Lower leg skin (tissue), 4 donors: Measurements from ENCODE around the gene VAX1. TPM values are rescaled to one million over a fixed set of nuclear protein-coding genes. Genes with fewer than 3 reads are reported as not detected.

Experiments
- DNase-seq, 2 donors: peaks; one replicate each; pipeline ENCODE4 v3.0.0-alpha.2; 2019; ENCODE audit warnings: low spot score in 2 of 2
- H3K4me3 ChIP-seq: fragments of 200-600 bp; sonication (generic); 2 replicates; pipeline ENCODE4 v1.5.1; 2017; ENCODE audit warnings: mild to moderate bottlenecking, low read depth; ENCODE audit not compliant: poor library complexity, severe bottlenecking
- POLR2A ChIP-seq, 2 donors: fragments of 450-650 bp; IDR thresholded peaks; one replicate each; pipeline ENCODE4 v1.6.1; 2016 to 2017; ENCODE audit warnings: antibody characterized with exemption in 2 of 2, mild to moderate bottlenecking in 1 of 2, moderate library complexity in 1 of 2
- WGBS, 2 donors: methylation state at CpG; one replicate each; pipeline ENCODE4 v1.1.5; 2018; 5-methylcytosine and 5-hydroxymethylcytosine counted together
- intact Hi-C: fragments of 100-400 bp; cut with DNase I; formaldehyde crosslinking; loops from one replicate; pipeline ENCODE4 v1.15.0; 2023; ENCODE audit warnings: low total_unique reads
- total RNA-seq, 4 donors: library from RNA; depleted of rRNA; stranded (reverse); fragments of >200 nt; gene quantifications; one replicate each; pipeline ENCODE4 v1.1.0, GENCODE V29; 2016
- TF ChIP-seq, protein P1 (sequence below), 3 donors: fragments of 450-650 bp; IDR thresholded peaks; one replicate each; pipeline ENCODE4 v1.5.1; 2016; ENCODE audit warnings: antibody characterized with exemption in 3 of 3, mild to moderate bottlenecking in 3 of 3, moderate library complexity in 2 of 3

The VAX1 gene
- total RNA-seq, 4 donors from 2014 or later: not detected

DNA sequence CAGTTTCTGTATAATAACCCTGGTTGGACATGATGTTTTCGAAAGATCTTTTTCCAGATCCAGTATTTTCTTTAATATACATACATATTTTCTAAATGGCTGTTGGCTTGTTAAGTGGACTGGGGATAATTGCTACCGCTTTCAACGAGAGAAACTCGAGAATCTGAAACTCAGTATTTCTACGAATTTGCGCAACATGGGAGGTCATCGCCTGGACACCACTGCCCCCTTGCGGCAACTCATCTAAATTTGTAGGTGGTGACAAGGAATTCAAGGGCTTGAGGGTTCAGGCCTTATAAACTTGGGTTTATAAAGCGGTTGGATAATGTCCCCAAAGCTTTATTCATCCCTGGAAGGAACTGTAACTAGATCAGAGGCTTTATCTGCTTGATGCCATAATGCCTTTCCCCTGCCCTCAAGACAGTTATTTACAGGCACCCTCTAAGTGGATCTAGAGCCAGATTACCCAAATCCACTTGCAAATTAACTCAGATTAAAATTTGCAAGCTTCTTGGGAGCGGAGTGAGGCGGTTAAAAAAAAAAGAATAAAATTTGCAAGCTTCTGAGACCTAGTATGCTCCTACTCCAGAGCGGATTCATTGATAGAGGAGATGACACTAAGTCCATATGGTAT lies 37.9 kb upstream of the VAX1 start:
- TF ChIP-seq, protein P1, sequence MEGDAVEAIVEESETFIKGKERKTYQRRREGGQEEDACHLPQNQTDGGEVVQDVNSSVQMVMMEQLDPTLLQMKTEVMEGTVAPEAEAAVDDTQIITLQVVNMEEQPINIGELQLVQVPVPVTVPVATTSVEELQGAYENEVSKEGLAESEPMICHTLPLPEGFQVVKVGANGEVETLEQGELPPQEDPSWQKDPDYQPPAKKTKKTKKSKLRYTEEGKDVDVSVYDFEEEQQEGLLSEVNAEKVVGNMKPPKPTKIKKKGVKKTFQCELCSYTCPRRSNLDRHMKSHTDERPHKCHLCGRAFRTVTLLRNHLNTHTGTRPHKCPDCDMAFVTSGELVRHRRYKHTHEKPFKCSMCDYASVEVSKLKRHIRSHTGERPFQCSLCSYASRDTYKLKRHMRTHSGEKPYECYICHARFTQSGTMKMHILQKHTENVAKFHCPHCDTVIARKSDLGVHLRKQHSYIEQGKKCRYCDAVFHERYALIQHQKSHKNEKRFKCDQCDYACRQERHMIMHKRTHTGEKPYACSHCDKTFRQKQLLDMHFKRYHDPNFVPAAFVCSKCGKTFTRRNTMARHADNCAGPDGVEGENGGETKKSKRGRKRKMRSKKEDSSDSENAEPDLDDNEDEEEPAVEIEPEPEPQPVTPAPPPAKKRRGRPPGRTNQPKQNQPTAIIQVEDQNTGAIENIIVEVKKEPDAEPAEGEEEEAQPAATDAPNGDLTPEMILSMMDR (IDR thresholded peaks at IDR 0.05): no peak
- no peak for TF ChIP-seq POLR2A (IDR thresholded peaks at IDR 0.05)
- no peak overlapping the region for H3K4me3 ChIP-seq
- intact Hi-C loops: loop anchor here (2.0 kb wide), 1 partner anchor 379 kb away; no protein-coding TSS in a partner anchor
- DNase-seq: peak; percentile 69 to 96
- WGBS, 2 donors: 31 to 33% methylated on average over 12 of the region's 12 CpGs

DNA sequence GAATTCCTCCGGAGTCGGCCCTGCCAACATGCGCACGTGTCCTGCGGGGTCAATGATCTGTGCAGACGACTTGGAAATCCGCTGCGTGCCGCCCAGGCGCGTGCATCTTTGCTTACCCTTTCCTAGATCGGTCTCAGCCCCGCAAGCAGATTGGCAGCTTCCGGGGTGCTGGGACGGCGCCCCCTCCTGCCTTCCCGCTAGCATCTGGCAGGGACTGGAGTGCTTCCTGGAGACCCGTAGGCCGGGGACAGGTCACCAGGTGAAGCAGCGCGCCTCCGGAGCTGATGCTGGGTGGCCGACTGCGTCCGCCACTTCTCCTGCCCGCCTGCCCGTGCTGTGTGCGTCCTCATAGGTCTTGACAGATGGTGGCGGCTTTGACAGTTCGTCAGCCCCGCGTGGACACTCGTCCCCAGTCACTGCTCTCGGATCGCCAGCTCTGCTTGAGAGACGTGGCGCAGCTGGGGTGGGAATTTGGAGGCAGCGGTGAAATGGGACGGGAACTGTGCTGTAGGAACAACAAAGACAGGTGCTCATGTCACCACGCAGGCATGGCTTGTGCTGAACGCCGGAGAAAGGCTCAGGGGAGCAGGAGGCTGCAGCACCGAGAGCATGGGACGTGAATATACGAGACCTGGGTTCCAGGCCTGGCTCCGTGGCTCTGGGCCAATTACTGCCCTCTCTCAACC lies 37.3 kb upstream of the VAX1 start:
- TF ChIP-seq POLR2A (IDR thresholded peaks at IDR 0.05): no peak
- TF ChIP-seq, protein P1 (IDR thresholded peaks at IDR 0.05): no peak
- WGBS, 2 donors: 2 to 3% methylated on average over 23 to 35 of the region's 46 CpGs
- H3K4me3 ChIP-seq: no peak overlapping the region
- intact Hi-C loops: loop anchor here (2.0 kb wide), 1 partner anchor 379 kb away; no protein-coding TSS in a partner anchor
- peak; percentile 21 to 88 for DNase-seq

DNA sequence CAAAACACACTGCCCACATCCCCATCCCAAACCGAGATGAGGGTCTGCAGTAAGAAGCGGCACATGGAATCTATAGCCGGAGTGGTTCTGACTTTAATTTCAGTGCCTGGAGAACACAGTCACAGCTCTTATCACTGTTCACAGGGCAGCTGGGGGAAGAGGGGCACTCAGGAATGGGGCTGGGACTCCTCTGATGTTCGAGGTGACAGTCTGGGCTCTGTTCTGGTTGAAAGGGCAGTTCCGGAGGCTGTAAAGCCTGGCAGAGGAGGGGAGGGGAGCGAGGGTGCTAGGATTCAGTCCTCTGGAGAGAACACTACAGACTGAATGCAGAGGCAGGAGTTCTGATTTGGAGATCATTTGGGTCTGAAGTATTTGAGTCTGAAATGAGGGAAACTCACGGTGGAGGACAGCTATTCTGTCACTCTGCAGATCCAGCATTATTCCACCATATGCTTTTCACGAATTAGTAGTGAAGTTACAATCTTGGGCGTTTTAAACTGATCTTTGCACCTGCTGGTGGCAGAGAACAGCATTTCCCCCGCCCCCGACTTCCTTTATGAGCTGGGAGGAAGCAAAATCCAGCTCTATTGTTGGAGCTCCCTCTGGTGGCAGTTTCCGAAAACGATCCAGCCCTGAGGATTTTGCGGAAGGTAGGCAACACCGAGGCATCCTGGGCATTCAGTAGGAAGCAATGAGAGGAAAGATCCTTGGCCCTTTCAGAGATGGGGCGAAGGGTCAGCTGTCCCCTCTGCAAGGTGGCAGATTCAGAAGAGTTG lies 36.6 kb upstream of the VAX1 start:
- no peak overlapping the region for H3K4me3 ChIP-seq
- DNase-seq: peak; percentile 71 to 95
- intact Hi-C loops: loop anchor here (2.0 kb wide), 1 partner anchor 378 kb away; no protein-coding TSS in a partner anchor
- TF ChIP-seq POLR2A (IDR thresholded peaks at IDR 0.05): no peak
- TF ChIP-seq, protein P1 (IDR thresholded peaks at IDR 0.05): peak in 1 of 3 donors; percentile 5
- 9% methylated on average over 16 of the region's 16 CpGs for WGBS, 2 donors

DNA sequence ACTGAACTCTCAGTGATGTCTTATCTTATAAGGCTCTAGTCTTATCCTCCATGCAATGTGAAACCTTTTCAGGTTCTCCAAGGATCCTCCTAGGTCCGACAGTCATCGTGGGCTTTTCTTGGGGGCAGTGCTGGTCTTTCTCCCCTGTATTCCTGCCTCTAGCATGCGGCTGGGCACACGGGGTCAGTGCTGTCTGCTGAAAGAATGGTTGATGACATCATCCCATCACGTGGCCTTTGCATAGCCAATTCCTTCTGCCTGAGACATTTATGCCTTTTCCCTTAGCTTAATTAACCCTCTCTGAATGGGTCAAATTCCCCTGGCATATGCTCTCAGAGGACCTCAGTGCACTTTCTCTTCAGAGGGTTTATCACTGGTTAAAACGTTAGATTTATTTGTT lies 32.2 kb upstream of the VAX1 start:
- intact Hi-C loops: no loop called here

DNA sequence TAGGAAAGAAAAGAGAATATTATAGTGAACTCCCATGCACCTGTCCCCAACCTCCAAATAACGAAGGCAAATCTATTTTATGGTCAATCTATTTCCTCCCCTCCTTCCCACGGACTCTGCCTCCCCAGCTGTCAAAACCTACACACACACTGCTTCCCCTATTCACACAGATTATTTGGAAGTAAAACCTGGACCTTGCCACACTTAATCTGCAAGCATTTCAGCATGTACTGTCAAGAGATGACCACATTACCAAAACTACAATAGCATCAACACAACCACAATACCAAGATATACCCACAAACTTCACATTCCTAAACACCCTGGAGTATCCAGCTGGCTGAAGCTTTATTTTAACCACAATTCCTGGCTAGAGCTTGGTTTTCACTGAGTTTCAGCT lies 31.4 kb upstream of the VAX1 start:
- no peak overlapping the region for H3K4me3 ChIP-seq
- WGBS, 2 donors: 27 to 43% methylated on average over 2 of the region's 2 CpGs
- TF ChIP-seq, protein P1 (IDR thresholded peaks at IDR 0.05): no peak
- TF ChIP-seq POLR2A (IDR thresholded peaks at IDR 0.05): no peak

More for the DNA sequence above, 32.2 kb upstream of the VAX1 start:
- no peak for TF ChIP-seq POLR2A (IDR thresholded peaks at IDR 0.05)
- TF ChIP-seq, protein P1 (IDR thresholded peaks at IDR 0.05): no peak
- DNase-seq: no peak
- H3K4me3 ChIP-seq: no peak overlapping the region
- 18 to 23% methylated on average over 6 of the region's 6 CpGs for WGBS, 2 donors

More for the DNA sequence above, 31.4 kb upstream of the VAX1 start:
- no peak for DNase-seq
- intact Hi-C loops: loop anchor here (10.0 kb wide), 1 partner anchor 495 kb away; no protein-coding TSS in a partner anchor
